HEK293 (cell line): ENCODE results near the gene SPCS2.

Experiments
- CTCF ChIA-PET: fragments of 350-600 bp; formaldehyde crosslinking; extraction: SDS; loops from one replicate; lab custom pipeline; 2021; ENCODE audit warnings: antibody characterized with exemption; lab: Yijun Ruan, JAX
- POLR2A ChIA-PET: fragments of 300-600 bp; formaldehyde crosslinking; extraction: SDS; loops from one replicate; lab custom pipeline; 2020; ENCODE audit warnings: antibody characterized with exemption, inconsistent platforms; lab: Yijun Ruan, JAX
- H3K27ac ChIP-seq: fragments of 200-500 bp; sonication (Bioruptor generic); 2 replicates; pipeline ENCODE4 v1.5.1; 2014; ENCODE audit warnings: low read depth, low read length, control low read depth, inconsistent platforms; ENCODE audit errors: extremely low read depth
- H3K36me3 ChIP-seq, 2 experiments: fragments of 200-500 bp in 1 of 2; sonication (Bioruptor generic) in 1 of 2; 1 replicate in 1 of 2; 2 replicates in 1 of 2; pipeline ENCODE4 v1.5.1; 2014 to 2017; ENCODE audit warnings: inconsistent platforms in 2 of 2, low read length in 2 of 2; ENCODE audit not compliant: control insufficient read depth in 2 of 2, insufficient read depth in 1 of 2
- H3K4me1 ChIP-seq: fragments of 200-500 bp; sonication (Bioruptor generic); 2 replicates; pipeline ENCODE4 v1.5.1; 2014; ENCODE audit warnings: mild to moderate bottlenecking, low read length, inconsistent platforms; ENCODE audit not compliant: control insufficient read depth, insufficient read depth
- H3K4me3 ChIP-seq: 2 replicates; pipeline ENCODE4 v1.5.1; 2011; ENCODE audit warnings: low read depth, mild to moderate bottlenecking, control low read depth, low read length, moderate library complexity
- H3K9me3 ChIP-seq: fragments of 200-500 bp; sonication (Bioruptor generic); 2 replicates; pipeline ENCODE4 v1.5.1; 2014; ENCODE audit warnings: low read depth, low read length, inconsistent platforms; ENCODE audit not compliant: control insufficient read depth, insufficient read depth
- EGR2 ChIP-seq: fragments of 450-650 bp; formaldehyde crosslinking; IDR thresholded peaks from 2 replicates; pipeline ENCODE4 v1.5.1; 2016; ENCODE audit warnings: low read depth, missing biosample characterization, missing genetic modification characterization
- GLI4 ChIP-seq: fragments of 450-650 bp; formaldehyde crosslinking; IDR thresholded peaks from 2 replicates; pipeline ENCODE4 v1.5.1; 2016; ENCODE audit warnings: missing biosample characterization, missing genetic modification characterization
- GLIS1 ChIP-seq: fragments of 450-650 bp; formaldehyde crosslinking; IDR thresholded peaks from 2 replicates; pipeline ENCODE4 v1.5.1; 2016; ENCODE audit warnings: missing biosample characterization, missing genetic modification characterization
- HOXA7 ChIP-seq: sonication (generic); formaldehyde crosslinking; IDR thresholded peaks from 2 replicates; pipeline ENCODE4 v1.8.1; 2022; ENCODE audit warnings: missing genetic modification reagents, borderline replicate concordance
- KLF1 ChIP-seq: fragments of 450-650 bp; formaldehyde crosslinking; IDR thresholded peaks from 2 replicates; pipeline ENCODE4 v1.5.1; 2016; ENCODE audit warnings: missing biosample characterization, missing genetic modification characterization
- MEIS1 ChIP-seq: sonication (generic); formaldehyde crosslinking; IDR thresholded peaks from 2 replicates; pipeline ENCODE4 v1.8.1; 2022; ENCODE audit warnings: missing genetic modification reagents, mild to moderate bottlenecking, borderline replicate concordance
- OVOL3 ChIP-seq: fragments of 450-650 bp; formaldehyde crosslinking; IDR thresholded peaks from 2 replicates; pipeline ENCODE4 v1.5.1; 2016; ENCODE audit warnings: missing biosample characterization, missing genetic modification characterization
- REST ChIP-seq: fragments of 450-650 bp; formaldehyde crosslinking; IDR thresholded peaks from 2 replicates; pipeline ENCODE4 v1.5.1; 2016; ENCODE audit warnings: missing biosample characterization, missing genetic modification characterization
- ZBTB17 ChIP-seq: fragments of 450-650 bp; formaldehyde crosslinking; IDR thresholded peaks from 2 replicates; pipeline ENCODE4 v1.5.1; 2016; ENCODE audit warnings: missing biosample characterization, missing genetic modification characterization
- ZBTB26 ChIP-seq: fragments of 450-650 bp; formaldehyde crosslinking; optimal IDR thresholded peaks from 2 replicates; pipeline ENCODE3; 2016; ENCODE audit warnings: missing biosample characterization, mild to moderate bottlenecking, missing genetic modification characterization
- ZFP3 ChIP-seq: fragments of 450-650 bp; formaldehyde crosslinking; IDR thresholded peaks from 2 replicates; pipeline ENCODE4 v1.5.1; 2016; ENCODE audit warnings: low read depth, missing biosample characterization, missing genetic modification characterization
- ZNF121 ChIP-seq: fragments of 450-650 bp; formaldehyde crosslinking; IDR thresholded peaks from 2 replicates; pipeline ENCODE4 v1.5.1; 2016; ENCODE audit warnings: missing biosample characterization, missing genetic modification characterization
- ZNF132 ChIP-seq: fragments of 450-650 bp; formaldehyde crosslinking; IDR thresholded peaks from 2 replicates; pipeline ENCODE4 v1.5.1; 2017; ENCODE audit warnings: missing biosample characterization, missing genetic modification characterization, borderline replicate concordance
- ZNF140 ChIP-seq: fragments of 450-650 bp; formaldehyde crosslinking; IDR thresholded peaks from 2 replicates; pipeline ENCODE4 v1.5.1; 2016; ENCODE audit warnings: missing biosample characterization, missing genetic modification characterization
- ZNF155 ChIP-seq: fragments of 450-650 bp; formaldehyde crosslinking; IDR thresholded peaks from 2 replicates; pipeline ENCODE4 v1.5.1; 2016; ENCODE audit warnings: missing biosample characterization, missing genetic modification characterization
- ZNF157 ChIP-seq: fragments of 450-650 bp; formaldehyde crosslinking; IDR thresholded peaks from 2 replicates; pipeline ENCODE4 v1.5.1; 2016; ENCODE audit warnings: missing biosample characterization, missing genetic modification characterization
- ZNF174 ChIP-seq: fragments of 450-650 bp; formaldehyde crosslinking; IDR thresholded peaks from 2 replicates; pipeline ENCODE4 v1.5.0; 2017; ENCODE audit warnings: missing biosample characterization, mild to moderate bottlenecking, missing genetic modification characterization
- ZNF19 ChIP-seq: fragments of 450-650 bp; formaldehyde crosslinking; IDR thresholded peaks from 2 replicates; pipeline ENCODE4; 2016; ENCODE audit warnings: missing biosample characterization, missing genetic modification characterization, low read depth
- ZNF433 ChIP-seq: fragments of 450-650 bp; formaldehyde crosslinking; IDR thresholded peaks from 2 replicates; pipeline ENCODE4 v1.5.1; 2016; ENCODE audit warnings: missing biosample characterization, missing genetic modification characterization, low read depth
- ZNF549 ChIP-seq: fragments of 450-650 bp; IDR thresholded peaks from 2 replicates; pipeline ENCODE4 v1.5.1; 2018; ENCODE audit warnings: missing biosample characterization, missing genetic modification characterization, mild to moderate bottlenecking, inconsistent platforms, moderate library complexity
- ZNF596 ChIP-seq: fragments of 450-650 bp; IDR thresholded peaks from 2 replicates; pipeline ENCODE4 v1.5.0; 2018; ENCODE audit warnings: missing biosample characterization, mild to moderate bottlenecking, missing genetic modification characterization, moderate library complexity
- ZNF639 ChIP-seq: fragments of 450-650 bp; formaldehyde crosslinking; IDR thresholded peaks from 2 replicates; pipeline ENCODE4 v1.5.1; 2016; ENCODE audit warnings: missing biosample characterization, missing genetic modification characterization
- ZNF707 ChIP-seq: fragments of 450-650 bp; formaldehyde crosslinking; IDR thresholded peaks from 2 replicates; pipeline ENCODE4 v1.5.1; 2016; ENCODE audit warnings: missing biosample characterization, missing genetic modification characterization
- ZNF768 ChIP-seq: fragments of 450-650 bp; formaldehyde crosslinking; IDR thresholded peaks from 2 replicates; pipeline ENCODE4 v1.5.1; 2018; ENCODE audit warnings: missing biosample characterization, mild to moderate bottlenecking, missing genetic modification characterization
- ZNF792 ChIP-seq: fragments of 450-650 bp; formaldehyde crosslinking; IDR thresholded peaks from 2 replicates; pipeline ENCODE4 v1.5.1; 2016; ENCODE audit warnings: missing biosample characterization, missing genetic modification characterization

SPCS2 gene

GRCh38 chr11:75011872-75012271 is 62.8 kb downstream of the SPCS2 start:
- CTCF ChIA-PET, result interaction anchor here (1.1 to 3.3 kb wide), 3 partner anchors 11 to 193 kb away, joined by 3 to 12 read pairs (median 7); no protein-coding TSS in a partner anchor
- no peaks in the 10 kb centered on the region for H3K4me1 ChIP-seq
- no peak for TF ChIP-seq ZBTB26
- TF ChIP-seq KLF1 (tag by site-specific recombination), result no peak
- no peak for TF ChIP-seq ZNF792 (tag by site-specific recombination)
- no peak for TF ChIP-seq ZNF433 (tag by site-specific recombination)
- TF ChIP-seq ZNF132, result no peak
- no peak for TF ChIP-seq ZBTB17 (tag by site-specific recombination)
- TF ChIP-seq ZNF157 (tag by site-specific recombination), result no peak
- no peaks in the 10 kb centered on the region for H3K9me3 ChIP-seq
- no peak overlapping the region for H3K4me3 ChIP-seq
- POLR2A ChIA-PET, result no interaction called here
- H3K27ac ChIP-seq, result no peak overlapping the region
- H3K36me3 ChIP-seq, result peaks cover 0 to 45% of the 10 kb centered on the region in 2 experiments; a peak in 1 of 3 replicates

DNA sequence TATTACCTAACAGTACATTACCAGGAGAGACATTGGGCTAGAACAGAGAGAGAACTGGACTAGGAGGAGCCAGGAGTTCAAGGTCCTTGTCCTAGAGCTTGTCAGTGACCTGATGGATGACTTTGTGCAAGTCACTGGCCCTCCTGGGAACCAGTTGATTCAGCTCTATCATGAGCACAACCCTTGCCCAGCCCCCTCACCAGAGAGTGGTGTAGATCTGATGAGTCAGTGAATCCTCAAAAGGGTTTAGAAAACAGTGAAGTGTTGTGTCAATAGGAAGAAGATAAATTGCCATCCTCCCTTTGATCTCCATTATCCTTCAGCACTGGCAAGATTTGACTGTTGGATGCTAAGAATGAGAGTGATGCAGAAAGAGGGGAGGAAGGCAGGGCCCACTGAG is 64.0 kb downstream of the SPCS2 start:
- TF ChIP-seq ZFP3 (tag by site-specific recombination) (no peak), HOXA7 (CRISPR knock-in tag) (no peak), GLIS1 (tag by site-specific recombination) (no peak), ZNF792 (tag by site-specific recombination) (no peak), ZNF140 (tag by site-specific recombination) (no peak), ZNF155 (no peak), ZNF121 (tag by site-specific recombination) (no peak), ZNF174 (tag by site-specific recombination) (no peak), ZNF639 (tag by site-specific recombination) (no peak), MEIS1 (CRISPR knock-in tag) (no peak), ZNF768 (tag by site-specific recombination) (no peak), ZNF707 (tag by site-specific recombination) (no peak), OVOL3 (no peak), GLI4 (tag by site-specific recombination) (no peak), ZNF549 (tag by site-specific recombination) (no peak), ZNF19 (tag by site-specific recombination) (no peak), EGR2 (tag by site-specific recombination) (no peak), ZNF596 (no peak), REST (no peak)
- Histone ChIP-seq H3K36me3 (peaks cover 0 to 34% of the 10 kb centered on the region in 2 experiments; a peak in 1 of 3 replicates), H3K4me1 (no peaks in the 10 kb centered on the region), H3K27ac (no peak overlapping the region), H3K4me3 (no peak overlapping the region), H3K9me3 (no peaks in the 10 kb centered on the region)
- ChIA-PET CTCF (interaction anchor here (0.9 to 1.4 kb wide), 3 partner anchors 10 to 192 kb away, joined by 3 to 7 read pairs (median 3); no protein-coding TSS in a partner anchor), POLR2A (no interaction called here)
